Hematopoietic multipotent progenitor cell treated with erythropoietin and hydrocortisone succinate and interleukin-3 and kit ligand, for 4 days (in vitro differentiated cells): ENCODE results near the gene DUSP8.
"Not testable (repeated sequence)": the region's sequence is repeated elsewhere in the genome, so short reads cannot be mapped to it uniquely, and the experiment has no call there.

Experiments
- DNase-seq: peaks from one replicate; pipeline ENCODE4 v3.0.0-alpha.2; 2015

Gene DUSP8

GRCh38 chr11:1572197-1573076, at the start of gene DUSP8:
TSS of gene DUSP8 (minus strand) at chr11:1572271. CDS start at chr11:1565826, 6,445 bp downstream.
- peak; percentile 83 for DNase-seq

- DNase-seq: no peak
Measured at GRCh38 chr11:1619449-1619848, 47.4 kb upstream of the DUSP8 start.

GRCh38 chr11:1618231-1618630, 46.2 kb upstream of the DUSP8 start:
- DNase-seq: no peak

DNA sequence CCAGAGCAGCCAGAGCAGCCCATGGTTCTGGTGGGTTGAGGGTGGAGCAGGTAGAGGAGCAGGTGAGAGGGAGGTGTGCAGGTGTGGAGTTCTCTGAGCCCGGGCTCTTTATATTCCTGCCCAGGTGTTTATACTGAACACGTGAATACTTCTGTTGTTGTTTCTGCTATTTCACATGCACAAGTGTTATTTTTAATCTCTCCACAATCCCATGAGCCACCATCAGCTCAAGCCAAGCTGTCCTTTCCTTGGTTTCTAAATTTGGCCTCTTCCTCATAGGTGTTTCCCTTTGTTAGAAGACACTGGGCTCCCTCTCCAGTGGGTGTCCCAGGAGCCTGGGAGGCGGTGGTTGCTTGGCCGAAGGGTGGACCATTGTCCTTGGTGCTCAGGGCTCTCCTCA, 36.3 kb upstream of the DUSP8 start, which contains the start of gene KRTAP5-3:
TSS of gene KRTAP5-3 (minus strand) at position 101 of the 400 bp plus-strand sequence. CDS start at position 23, 78 bp downstream.
- DNase-seq: no peak

DNA sequence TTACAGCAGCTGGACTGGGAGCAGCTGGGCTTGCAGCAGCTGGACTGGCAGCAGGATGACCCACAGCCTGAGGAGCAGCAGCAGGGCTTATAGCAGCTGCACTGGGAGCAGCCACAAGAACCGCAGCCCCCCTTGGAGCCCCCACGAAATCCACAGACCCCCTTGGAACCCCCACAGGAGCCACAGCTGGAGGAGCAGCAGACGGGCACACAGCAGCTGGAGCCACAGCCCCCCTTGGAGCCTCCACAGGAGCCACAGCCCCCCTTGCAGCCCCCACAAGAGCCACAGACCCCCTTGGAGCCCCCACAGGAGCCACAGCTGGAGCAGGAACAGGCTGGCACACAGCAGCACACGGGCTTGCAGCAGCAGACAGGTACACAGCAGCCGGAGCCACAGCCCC, 35.8 kb upstream of the DUSP8 start:
- DNase-seq: not testable (repeated sequence)

DNA sequence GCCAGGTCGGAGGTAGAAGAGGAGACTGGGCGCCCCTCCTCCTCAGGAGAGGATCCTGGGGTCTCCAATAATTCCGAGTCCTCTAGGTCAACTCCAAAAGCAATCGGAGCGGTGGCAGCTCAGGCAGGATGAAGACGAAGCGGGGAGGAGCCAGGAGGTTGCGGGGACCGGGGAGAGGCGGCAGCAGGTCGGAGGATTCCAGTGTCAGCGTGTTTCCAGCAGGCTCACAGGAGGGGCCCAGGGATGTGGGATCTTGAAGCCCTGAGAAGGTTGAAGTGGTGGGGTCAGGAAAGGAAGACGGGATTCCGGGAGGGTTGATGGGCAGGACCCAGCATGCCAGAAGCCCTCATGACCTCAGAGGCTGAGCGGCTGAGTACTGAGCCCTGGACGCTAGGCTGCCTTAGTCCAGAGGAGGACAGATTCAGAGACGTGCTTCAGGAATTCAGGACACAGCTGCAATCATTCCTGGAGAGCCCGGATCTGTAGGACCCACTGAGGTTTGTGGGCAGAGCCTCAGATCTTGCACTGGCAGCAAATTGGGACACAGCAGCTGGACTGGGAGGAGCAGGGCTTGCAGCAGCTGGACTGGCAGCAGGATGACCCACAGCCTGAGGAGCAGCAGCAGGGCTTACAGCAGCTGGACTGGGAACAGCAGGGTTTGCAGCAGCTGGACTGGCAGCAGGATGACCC, 35.2 kb upstream of the DUSP8 start:
- not testable (repeated sequence) for DNase-seq

DNA sequence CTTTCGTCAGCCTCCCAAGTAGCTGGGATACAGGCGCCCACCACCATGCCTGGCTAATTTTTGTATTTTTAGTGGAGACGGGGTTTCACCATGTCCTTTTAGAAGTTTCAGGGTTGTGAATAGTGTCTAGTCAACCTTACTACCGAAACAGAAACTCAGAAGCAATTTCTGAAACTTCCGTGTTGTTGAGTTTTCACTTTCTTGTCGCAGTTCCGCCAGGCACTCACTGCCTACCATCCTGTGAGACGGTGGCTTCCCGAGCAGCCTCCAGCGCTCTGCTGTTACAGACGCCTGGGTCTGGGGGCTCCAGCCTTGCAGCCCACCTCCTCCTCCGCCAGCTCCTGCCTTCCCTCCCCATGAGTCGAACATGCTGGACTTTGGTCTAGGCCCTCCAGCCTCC, 33.9 kb upstream of the DUSP8 start:
- not testable (repeated sequence) for DNase-seq

- DNase-seq: no peak
Measured at GRCh38 chr11:1604711-1605110, 32.6 kb upstream of the DUSP8 start.

- no peak for DNase-seq
Measured at GRCh38 chr11:1604181-1604580, 32.1 kb upstream of the DUSP8 start.

DNA sequence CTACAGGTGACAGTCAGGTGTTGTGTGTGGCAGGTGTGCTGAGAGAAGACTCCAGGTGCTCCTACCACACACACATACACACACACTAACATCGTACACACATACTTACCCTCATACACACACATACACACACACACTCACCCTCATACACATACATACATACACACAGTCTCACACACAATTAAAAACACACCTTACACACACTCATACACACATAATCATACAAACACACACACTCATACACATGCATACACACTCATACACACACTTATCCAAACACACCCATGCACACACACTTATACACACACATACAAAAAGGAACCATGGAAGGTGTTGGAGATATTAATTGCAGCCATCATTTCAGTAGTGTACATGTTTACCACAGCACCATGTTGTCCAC, 31.6 kb upstream of the DUSP8 start:
- DNase-seq: no peak

GRCh38 chr11:1601663-1602062, 29.6 kb upstream of the DUSP8 start:
- DNase-seq: not testable (repeated sequence)

DNA sequence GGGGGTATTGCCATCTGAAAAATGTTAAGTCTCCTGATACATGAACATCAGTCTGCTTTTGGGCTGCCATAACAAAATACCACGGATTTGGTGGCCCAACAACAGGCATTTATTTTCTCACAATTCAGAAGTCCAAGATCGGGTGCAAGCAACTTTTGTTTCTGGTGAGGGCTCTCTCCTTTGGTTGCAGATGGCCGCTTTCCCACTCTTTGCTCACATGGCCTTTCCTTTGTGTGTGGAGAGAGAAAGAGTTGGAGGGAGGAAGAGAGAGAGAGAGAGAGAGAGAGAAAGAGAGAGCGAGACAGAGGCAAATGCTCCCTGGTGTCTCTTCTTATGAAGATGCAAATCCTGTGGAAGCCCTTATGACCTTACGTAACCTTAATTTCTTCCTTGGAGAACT, 28.6 kb upstream of the DUSP8 start:
- DNase-seq: no peak

DNA sequence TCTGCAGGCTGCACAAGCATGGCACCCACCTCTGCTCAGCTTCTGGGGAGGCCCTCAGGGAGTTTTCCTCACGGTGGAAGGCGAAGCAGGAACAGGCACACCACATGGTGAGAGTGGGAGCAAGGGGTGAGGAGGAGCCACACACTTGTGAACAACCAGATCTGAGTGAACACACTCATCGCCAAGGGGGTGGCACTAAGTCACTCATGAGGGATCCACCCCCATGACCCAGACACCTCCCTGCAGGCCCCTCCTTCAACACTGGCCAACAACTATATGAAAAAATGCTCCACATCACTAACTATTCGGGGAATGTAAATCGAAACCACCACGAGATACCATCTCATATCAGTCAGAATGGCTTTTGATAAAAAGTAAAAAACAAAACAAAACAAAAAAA, 26.7 kb upstream of the DUSP8 start:
- DNase-seq: no peak

DNA sequence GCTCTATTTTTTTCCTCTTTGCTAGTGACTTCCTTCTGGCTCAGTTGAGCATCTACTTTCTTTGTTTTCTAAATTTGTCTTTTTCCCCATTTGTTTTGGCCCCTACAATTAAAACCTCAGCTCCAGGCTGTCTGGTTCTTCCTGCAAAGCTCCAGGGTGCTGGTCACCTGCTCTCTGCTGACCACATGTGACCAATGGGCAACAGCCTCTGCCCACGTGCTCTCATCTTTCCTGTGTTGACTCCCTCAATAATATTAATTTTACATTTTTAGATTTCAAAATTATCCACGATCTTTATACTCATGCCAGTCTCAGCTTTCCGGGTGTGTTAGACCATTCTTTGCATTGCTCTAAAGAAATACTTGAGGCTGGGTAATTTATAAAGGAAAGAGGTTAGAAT, 26.3 kb upstream of the DUSP8 start:
- not testable (repeated sequence) for DNase-seq

- no peak for DNase-seq
Measured at GRCh38 chr11:1597994-1598380, 25.9 kb upstream of the DUSP8 start, which contains the start of gene KRTAP5-2. TSS of gene KRTAP5-2 (minus strand) at chr11:1598294. CDS start at chr11:1598250, 44 bp downstream.

GRCh38 chr11:1597331-1597993, 25.4 kb upstream of the DUSP8 start:
- no peak for DNase-seq

- not testable (repeated sequence) for DNase-seq
Measured at GRCh38 chr11:1596576-1597121, 24.6 kb upstream of the DUSP8 start.

GRCh38 chr11:1595994-1596575, 24.0 kb upstream of the DUSP8 start:
- not testable (repeated sequence) for DNase-seq

DNA sequence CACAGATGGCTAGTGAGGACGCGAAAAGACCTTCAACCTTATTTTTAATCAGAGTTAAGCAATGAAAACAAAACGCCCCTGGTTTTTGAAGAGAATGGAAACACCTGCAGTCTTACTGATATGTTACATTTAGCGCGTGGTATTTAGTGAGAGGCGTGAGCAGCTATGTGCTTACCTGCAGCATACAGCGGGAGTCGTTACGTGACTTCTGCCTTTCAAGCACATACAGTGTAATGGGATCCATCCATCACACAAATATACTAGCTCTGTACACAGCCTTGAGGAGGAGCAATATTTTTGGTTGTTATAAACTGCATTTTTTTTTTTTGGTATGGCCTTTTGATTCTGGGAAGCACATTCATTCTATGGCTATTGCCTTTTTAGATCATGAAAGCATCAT, 20.6 kb upstream of the DUSP8 start:
- no peak for DNase-seq

DNA sequence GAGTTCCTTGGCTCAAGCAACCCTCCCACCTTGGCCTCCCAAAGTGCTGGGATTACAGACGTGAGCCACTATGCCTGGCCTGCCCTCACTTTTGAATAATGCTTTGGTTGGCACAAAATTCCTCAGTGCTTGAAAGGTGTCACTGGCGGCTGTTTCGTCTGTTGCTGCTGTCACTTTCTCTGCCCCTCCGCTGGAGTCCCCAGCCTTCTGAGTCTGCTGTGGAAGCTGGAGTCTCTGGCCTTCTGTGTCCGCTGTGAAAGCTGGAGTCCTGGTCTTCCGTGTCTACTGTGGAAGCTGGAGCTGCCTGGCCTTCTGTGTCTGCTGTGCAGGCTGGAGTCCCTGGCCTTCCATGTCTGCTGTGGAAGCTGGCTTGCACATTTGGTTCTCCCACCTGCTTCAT, 17.9 kb upstream of the DUSP8 start:
- DNase-seq: no peak

DNA sequence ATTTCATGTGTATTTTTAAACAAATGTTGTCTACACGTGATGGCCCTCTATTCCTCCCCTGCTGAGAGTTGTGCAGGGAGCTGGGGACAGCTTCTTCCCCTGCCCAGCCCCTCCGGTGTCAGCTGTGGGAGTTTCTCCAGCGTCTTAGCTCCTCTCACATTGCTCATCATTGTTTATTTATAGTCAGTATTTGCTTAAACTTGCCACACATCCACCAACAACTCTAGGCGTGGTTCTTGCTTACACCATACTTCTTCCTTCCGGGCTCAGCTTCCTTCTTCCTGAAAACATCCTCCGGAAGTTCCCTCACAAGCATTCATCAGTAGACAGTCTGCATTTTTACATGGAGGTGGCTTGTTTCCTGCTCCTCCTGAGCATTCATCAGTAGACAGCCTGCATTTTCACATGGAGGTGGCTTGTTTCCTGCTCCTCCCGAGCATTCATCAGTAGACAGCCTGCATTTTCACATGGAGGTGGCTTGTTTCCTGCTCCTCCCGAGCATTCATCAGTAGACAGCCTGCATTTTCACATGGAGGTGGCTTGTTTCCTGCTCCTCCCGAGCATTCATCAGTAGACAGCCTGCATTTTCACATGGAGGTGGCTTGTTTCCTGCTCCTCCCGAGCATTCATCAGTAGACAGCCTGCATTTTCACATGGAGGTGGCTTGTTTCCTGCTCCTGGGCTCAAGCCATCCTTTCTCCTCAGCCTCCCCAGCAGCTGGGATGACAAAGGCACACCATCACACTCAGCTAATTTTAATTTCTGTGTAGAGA, 17.3 kb upstream of the DUSP8 start:
- not testable (repeated sequence) for DNase-seq

DNA sequence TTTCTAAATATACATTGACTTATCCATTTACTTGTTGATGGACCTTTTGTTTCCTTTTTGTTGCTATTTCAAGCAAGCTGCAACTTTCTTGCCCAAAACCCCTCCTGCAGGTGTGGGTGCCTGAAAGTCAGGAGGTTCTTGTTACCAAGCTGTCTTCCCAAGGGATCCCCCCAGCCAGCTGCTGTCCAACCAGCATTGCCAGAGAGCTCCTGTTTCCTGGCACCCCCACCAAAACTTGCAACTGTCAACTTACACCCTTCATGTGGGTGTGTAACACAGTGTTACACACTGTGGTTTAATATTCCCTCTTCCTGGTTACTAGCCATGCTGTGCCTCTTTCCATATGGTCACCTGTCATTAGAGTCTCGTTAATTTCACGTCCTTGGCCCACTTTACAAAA, 14.6 kb upstream of the DUSP8 start:
- no peak for DNase-seq
